Stimulated activated CD4-positive, alpha-beta T cell treated with anti-CD3 and anti-CD28 coated beads, Interleukin-2, amount 100 ng/mL, for 4 hours (primary cell): Measurements from ENCODE around the gene PDE3B.
A peak's percentile ranks its signal among the peaks of the same experiment; 100 is the strongest.
"Not testable (repeated sequence)": the region's sequence is repeated elsewhere in the genome, so short reads cannot be mapped to it uniquely, and the experiment has no call there.

Experiments
- DNase-seq: peaks from one replicate; pipeline ENCODE4 v3.0.0-alpha.2; 2020; ENCODE audit warnings: low read depth

The PDE3B gene

DNA sequence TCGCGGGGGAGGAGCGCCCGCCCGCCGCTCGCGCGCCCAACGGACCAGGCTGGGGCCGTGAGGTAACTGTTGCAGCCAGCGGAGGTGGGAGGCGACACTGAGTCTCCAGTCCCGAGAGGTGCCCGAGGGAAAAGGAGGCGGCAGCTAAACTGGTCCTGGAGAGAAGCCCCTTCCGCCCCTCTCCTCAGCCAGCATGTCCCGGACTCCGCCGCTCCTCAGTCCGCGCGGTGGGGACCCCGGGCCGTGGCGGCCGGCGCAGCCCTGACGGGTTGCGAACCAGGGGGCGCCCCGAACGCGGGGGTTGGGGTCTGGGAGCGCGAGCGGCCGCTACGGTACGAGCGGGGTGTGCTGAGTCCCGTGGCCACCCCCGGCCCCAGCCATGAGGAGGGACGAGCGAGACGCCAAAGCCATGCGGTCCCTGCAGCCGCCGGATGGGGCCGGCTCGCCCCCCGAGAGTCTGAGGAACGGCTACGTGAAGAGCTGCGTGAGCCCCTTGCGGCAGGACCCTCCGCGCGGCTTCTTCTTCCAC, at the start of gene PDE3B:
PDE3B (plus strand) TSS at position 108 of the 529 bp plus-strand sequence; CDS start at position 380, 272 bp downstream.
- peak; percentile 52 for DNase-seq

GRCh38 chr11:14595261-14595660, 48.3 kb upstream of the PDE3B start:
- not testable (repeated sequence) for DNase-seq

GRCh38 chr11:14607713-14608112, 35.9 kb upstream of the PDE3B start:
- no peak for DNase-seq

DNA sequence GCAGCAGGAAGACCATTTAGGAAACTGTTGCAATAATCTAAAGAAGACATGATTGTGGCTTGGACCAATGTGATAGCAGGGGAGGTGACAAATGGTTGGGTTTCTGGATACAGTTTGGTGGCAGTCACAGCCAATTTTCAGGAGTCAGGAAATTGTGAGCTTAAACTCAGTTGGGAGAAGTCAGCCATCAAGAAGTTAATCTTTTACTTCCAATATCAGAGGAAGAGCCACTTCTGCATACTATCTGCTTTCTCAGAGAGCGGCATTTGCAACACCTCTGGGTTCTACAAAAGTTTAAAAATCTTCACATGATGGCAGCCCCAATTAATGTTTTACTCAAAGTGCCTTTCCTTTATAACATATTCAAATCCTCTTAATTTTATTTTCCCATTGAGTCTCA, 33.7 kb upstream of the PDE3B start:
- DNase-seq, result no peak

- DNase-seq, result no peak
Measured at GRCh38 chr11:14611939-14612338, 31.7 kb upstream of the PDE3B start.

GRCh38 chr11:14612694-14613093, 30.9 kb upstream of the PDE3B start:
- DNase-seq, result no peak

GRCh38 chr11:14614091-14614622, 29.4 kb upstream of the PDE3B start:
- DNase-seq, result no peak

GRCh38 chr11:14617241-14618027, 26.2 kb upstream of the PDE3B start:
- no peak for DNase-seq

DNA sequence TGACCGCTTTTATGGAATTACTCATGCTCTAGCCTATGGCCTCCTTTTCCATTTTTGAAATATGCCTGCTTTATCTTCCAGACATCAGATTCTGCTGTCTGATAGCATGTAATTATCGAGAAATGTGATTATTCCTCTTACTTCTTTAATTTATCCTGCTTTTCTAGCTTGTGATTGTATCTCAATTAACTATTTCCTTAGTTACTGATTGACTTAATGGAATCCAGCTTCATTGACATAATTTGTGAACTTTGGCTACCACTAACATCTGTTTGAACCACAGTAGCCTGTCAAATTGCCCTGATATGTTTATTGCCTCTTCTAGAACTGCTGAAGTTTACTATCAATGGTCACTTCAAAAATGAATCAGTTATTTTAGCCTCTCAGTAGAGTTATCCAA, 25.5 kb upstream of the PDE3B start:
- DNase-seq, result no peak

- DNase-seq, result no peak
Measured at GRCh38 chr11:14619603-14620531, 23.7 kb upstream of the PDE3B start.

DNA sequence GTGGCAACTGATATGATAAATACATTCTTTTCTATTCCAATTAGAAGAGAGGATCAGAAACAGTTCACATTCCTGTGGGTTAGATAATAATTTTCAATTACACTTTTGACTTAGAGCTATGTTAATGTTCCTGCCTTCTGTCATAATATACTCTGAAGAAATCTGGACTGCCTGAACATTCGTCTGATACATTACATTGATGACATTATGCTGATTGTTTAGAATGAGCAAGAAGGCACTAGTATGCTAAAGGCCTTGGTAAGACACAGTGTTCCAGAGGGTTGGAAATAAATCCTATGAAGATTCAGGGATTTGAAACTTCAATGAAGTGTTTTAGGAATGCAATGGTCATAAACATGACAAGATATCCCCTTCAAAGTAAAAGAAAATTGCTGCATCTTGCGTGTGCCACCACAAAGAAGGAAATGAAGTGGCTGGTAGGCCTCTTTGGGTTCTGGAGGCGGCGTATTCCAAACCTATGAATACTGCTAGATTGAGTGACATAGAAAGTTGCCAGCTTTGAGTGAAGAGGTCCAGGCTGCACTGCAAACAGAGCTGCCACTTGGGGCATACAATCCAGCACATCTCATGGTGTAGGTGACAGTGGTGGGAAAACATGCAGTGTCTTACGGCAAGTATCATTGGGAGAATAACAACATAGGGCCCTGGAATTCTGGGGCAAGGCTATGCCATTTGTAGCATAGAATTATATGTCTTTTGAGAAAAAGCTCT, 21.2 kb upstream of the PDE3B start:
- DNase-seq, result no peak

DNA sequence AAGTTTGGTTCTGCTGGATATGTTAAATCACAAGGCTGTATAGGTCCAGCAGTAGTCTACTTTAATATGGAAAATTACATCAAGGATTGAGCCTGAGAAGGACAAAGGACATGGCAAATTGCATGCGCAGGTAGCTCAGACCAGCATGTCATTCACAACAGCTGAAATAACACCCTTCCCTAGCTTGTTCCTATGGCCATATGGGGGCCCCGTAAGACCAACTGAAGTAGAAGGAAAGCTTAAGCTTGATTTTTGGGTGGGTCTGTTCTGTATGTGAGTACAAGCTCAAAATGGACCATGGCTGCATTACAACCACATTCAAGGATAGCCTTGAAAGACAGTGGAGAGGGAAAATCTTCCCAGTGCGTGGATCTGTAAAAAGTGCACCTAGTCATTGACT, 20.6 kb upstream of the PDE3B start:
- DNase-seq, result no peak

DNA sequence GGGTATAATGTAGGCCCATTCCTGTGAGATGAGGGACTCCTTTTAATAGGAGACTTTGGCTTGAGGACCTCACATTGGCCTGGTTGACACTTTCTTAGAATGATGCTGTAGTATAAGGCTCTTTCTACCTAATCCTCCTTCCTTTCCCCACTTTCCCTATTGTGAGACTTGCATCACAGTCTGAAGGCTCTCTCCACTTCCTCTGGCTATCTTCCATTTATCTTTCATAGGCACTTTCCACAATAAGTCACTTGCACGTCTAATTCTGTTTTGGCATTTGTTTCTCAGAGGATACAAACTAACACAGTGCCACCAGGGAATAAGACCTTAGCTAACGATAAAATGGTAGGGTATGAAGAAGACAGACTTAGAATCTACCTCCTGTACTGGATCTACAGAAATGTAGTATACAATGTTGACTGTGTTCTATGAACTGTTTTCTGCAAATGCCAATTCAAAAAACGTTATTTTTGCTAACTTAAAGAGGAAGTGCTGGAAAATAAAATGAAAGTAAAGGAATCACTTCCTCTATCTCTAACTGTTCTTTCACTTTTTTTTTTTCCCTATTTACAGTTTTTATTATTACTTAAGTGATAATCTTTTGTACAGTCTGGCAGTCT, 17.9 kb upstream of the PDE3B start:
- DNase-seq, result no peak

GRCh38 chr11:14626650-14627049, 17.0 kb upstream of the PDE3B start:
- DNase-seq, result no peak

GRCh38 chr11:14633506-14634224, 9.9 kb upstream of the PDE3B start:
- not testable (repeated sequence) for DNase-seq

- no peak for DNase-seq
Measured at GRCh38 chr11:14634813-14635212, 8.8 kb upstream of the PDE3B start.

- no peak for DNase-seq
Measured at GRCh38 chr11:14635546-14635945, 8.1 kb upstream of the PDE3B start.

- no peak for DNase-seq
Measured at GRCh38 chr11:14636119-14636518, 7.5 kb upstream of the PDE3B start.

- DNase-seq, result no peak
Measured at GRCh38 chr11:14637868-14638409, 5.7 kb upstream of the PDE3B start.

GRCh38 chr11:14638561-14638960, 5.0 kb upstream of the PDE3B start:
- no peak for DNase-seq
